Measurements from ENCODE around the gene CD38.

CD38 gene

GRCh38 chr4:15901007-15901406 is 122.9 kb downstream of the CD38 start:
- no peak for DNase-seq

- DNase-seq: no peak
Measured at GRCh38 chr4:15901998-15902397, 123.9 kb downstream of the CD38 start.

- no peak for DNase-seq
Measured at GRCh38 chr4:15902746-15903145, 124.6 kb downstream of the CD38 start.

All from fibroblast of skin of abdomen (primary cell).